ENCODE data around the gene ENGASE.

ENGASE gene

DNA sequence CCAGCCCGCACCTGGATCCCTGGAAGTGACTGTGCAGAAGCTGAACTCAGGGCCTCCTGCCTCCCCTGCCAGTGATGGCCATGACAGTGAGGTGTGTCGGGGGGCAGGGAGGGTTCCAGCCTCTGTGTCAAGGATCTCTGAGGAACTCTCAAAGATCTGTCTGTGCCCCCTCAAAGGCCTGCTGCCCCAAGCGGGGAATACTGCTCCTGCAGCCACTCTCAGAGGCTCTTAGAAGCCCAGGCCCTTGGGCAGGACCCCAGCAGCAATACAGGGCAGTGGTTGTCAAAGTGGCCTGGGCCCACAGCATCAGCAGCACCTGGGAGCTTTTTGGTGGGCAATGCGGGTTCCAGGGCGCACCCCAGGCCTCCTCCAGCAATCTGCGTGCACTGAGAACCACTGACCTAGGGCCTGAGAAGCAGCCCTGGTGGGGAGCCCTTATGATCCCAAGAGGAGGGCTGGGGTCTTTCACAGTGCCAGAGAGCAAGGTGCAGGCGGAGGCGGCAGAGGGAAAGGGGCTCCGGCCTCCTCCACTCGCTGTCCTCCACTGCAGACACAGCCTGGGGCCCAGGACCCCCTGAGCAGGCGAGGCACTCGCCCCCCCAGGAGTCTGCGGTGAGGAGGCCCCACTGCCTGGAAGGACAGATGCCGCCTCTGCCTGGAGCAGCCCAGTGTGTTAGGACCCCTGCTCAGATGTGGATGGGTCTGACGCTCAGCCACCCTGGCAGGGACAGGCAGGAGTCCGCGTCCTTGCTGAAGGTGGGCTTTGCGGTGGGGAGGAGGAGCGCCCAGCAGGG, 42.1 kb downstream of the ENGASE start:
- no peak for DNase-seq

DNA sequence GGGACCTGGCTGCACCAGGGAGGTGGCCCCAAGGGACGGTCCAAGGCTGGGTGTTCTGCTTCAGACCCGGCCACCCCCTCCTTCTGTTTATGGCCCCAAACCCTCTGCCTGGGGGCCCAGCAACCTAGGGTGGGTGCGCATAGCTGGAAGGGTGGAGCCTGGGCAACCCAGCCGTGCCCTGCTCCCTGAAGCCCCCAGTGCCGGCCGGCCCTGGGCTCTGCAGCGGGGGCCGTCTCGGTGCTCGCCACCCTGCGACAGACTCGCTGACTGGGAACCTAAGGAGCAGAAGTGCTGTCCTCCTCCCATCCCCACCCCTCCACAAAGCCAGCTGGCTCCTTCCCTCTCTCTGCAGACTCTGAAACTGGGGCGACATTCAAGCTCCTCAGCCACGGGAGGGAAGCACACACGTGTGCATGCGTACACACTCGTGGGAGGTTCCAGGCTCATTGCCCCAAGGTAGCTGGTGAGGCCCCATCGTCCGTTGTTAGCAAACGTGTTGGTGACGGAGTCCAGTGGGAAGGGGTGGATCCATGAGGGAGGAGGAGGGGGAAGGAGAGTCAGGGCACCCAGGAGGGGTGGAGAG, 43.4 kb downstream of the ENGASE start:
- no peak for DNase-seq

DNA sequence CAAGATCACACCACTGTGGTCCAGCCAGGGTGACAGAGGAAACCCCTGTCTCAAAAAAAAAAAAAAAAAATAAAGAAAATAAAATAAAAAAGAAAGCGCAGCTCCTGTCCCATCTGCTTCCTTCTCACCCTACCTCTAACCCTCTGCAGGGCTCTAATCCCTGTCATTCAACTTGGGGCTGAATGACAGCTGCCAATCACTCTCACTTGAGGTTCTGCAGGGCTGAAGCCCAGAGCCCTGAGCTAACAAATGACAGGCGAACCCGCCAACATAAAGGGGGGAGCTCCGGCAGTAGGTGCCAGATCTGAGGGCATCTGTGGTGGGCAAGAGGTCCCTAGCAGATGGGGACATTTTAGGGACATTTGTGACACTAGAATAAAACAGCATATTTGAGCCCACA, 44.3 kb downstream of the ENGASE start:
- no peak for DNase-seq

DNA sequence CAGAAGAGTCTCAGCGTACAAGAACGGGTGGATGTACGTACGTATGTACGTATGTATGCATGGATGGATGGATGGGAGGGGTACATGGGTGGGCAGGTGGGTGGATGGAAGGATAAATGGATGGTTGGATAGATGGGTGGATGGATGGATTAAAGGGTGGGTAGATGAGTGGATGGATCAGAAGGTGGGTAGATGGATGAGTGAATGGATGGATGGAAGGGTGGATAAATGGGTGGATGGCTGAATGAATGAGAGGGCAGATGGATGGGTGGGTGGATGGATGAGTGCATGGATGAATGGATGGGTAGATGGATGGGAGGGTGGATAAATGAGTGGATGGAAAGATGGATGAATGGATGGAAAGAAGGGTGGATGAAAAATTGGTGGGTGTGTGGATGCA, 45.6 kb downstream of the ENGASE start:
- no peak for DNase-seq

DNA sequence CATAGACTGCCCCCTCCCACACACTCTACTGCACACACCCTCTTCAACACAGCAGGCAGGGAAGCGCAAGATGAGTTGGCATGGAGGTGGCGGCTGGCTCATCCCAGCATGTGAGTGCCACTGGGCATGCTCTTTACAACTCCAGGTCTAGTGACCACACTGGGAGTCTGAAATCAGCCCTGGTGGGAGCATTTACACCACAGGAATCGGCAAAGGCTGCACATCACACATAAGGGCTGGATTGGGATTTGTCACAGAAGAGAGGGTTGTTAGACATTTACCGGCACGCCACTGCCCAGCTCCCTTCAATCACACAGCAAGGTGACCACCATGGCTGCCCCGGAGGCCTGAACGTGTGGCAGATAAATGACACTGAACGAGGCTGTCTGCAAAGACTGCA, 49.4 kb downstream of the ENGASE start:
- no peak for DNase-seq

DNA sequence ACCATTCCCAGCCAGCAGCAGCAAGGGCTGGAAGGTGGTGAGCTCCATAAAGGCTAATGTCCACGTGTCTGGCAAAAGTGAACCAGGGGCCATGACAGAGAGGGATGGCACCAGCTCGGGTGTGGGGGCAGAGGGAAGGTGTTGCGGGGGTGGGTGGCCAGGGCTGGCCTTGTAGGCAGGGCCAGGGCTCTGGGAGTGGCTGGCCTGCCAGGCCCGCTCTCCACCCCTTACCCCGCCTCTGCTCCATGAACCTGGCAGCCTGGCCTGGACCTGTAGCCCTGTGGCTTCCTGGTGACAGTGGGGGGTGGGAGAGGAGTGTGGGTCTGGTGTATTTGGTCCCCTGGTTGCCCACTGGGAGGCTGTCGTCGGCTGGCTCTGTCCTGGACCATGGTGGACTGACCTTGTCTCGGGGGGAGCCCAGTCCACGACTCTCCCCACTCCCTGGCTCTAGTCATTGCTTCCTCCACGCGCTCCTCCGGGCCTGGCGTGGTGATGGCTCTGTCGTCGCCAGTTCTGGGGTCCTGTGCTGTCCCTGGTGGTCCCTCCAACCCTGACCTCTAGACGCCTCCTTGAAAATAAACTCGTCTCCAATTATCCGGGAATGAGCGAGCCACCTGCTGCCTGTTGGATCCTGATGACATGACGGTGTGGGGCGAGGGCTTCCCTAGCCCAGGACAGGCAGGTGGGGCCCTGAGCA, 50.0 kb downstream of the ENGASE start:
- DNase-seq, result no peak

DNA sequence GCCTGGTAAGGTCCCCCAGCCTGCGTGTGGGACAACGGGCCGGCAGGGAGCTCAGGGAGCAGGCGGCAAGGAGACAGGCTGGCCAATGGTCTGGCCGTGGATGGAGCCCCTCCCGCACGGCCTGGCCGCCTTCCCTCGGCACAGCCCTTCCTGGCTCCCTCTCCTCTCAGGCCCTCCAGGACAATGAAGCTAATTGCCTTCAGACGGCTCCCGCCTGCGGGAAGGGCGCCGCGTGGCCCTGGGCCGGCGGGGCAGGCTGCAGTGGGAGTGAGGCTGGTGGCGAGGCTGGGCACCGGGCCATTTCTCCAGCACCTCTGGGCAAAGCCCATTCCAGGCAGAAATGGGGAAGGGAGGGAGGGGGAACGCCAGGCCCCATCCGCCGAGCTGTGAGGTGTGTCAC, 50.9 kb downstream of the ENGASE start:
- no peak for DNase-seq

DNA sequence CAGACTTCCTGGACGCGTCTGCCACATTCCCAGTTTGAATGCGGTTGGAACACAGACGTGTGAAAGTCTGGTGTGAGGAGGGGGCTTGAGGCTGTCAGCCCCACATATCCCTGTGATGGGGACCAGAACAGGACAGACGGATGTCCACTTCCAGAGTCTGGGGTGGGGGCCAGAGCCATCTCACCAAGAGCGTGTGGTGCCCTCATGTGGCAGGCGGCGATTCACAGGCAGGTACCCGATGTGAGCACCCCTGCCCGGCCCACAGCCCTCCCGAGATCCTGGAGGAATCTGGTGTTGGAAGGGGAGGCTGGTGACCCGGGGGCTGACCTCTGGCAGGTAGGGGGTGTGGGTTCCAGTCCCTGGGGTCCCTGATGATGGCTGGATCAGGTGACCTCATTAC, 51.5 kb downstream of the ENGASE start:
- DNase-seq, result no peak

DNA sequence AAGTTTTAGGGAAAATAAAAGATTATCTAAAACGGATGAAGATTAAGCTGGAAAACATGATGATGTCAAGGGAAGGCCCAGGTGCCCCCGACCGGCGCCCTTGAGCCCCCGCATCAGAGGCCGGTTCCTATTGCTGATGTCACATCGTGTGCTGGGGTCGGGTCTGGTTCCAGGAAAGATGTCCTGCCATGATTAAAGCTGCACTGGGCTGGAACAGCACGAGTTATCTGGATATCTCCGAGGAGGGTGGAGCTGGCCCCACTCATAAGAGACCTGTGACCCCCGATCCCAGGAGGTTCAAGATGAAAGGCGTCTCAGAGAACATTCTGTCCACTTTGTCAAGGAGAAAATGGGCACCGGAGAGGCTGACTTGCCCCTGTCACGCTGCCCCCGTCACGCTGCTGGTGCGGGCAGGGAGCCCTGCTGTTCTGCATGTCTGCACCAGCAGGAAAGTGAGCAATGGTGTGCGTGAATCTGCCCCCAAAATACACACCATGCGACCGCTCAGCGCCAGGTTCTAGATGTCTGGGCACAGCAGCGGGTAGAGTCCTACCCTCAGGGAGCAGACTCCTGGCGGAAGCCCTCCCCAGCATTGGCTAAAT, 53.0 kb downstream of the ENGASE start:
- DNase-seq, result no peak

DNA sequence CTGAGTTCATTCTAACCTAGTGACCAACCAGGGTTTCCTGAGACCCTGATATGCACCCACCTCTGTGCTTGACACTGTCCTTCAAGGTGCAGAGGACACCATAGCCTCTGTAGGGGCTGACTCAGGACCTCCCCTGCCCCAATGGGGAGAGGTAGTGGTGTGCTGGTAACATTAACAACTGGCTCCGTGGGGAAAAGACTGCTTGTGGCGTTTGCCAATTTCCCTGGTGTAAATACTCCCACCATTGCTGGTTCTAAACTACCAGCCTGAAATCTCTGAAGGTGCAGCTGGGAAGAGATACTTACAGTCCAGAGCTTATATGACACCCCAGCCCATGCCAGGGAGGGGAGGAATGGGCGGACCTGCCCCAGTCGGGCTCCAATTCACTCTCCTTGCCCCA, 54.9 kb downstream of the ENGASE start:
- no peak for DNase-seq

DNA sequence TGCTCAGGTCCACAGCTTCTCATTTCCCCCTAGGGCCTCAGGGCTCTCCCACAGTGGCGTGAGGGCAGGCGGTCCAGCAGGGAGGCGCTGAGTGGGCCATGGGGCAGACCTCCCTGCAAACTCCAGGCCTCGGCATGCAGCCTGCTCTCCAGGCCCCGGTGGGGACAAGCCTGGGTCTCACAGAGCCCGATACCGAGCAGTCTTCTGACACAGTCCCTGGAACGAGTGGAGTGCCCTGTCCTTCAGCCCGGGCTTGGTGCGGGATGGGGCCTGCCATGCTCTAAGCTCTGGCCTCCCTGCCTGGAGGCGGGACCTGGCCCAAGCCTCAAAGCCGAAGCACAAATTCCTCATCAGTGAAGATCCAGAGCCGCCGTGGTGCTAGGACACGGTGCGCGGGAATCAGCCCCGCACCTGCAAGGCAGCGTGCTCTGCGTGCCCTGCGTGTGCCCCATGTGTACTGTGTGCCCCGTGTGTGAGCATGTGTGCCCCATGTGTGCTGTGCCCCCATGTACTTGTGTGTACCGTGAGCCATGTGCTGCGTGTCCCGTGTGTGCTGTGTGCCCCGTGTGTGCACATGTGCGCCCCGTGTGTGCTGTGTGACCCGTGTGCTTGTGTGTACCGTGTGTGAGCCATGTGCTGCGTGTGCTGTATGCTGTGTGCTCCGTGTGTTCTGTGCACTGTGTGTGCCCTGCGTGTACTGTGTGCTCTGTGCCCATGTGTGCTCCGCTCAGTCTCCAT, 56.1 kb downstream of the ENGASE start:
- no peak for DNase-seq

DNA sequence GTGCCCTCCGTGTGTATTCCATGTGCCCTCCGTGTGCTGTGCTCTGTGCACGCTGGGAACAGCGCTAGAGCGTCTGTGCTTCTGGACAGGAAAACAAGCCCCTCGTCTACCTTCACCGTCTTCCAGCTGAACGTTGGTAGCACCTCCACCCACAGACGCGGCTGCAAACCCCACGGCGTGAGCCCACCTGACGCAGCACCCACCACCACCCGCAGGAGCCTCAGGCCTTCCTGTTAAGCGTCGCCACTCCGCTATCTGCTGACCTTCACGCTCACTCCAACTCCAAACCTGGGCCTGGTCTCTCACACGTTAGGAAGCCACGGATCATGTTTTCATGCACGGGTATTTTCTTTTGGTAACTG, 56.6 kb downstream of the ENGASE start:
- DNase-seq, result no peak

DNA sequence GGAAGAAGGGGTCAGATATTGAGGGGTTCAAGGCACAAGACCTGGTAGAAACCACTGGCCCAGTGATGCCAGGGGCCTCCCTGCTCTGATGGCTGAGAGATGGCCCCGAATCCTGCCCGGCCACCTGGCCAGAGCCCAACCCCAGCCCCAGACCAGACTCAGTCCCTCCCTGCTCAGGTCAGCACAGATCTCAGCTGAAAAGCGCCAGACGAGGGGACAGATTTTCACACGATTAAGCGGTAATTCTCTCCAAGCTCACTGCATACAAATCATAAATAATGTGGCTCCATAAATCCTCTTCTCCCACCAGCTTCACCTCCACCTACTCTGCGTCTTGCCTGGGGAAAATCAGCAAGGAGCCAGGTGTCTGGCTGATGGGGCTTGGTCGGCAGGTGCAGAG, 57.1 kb downstream of the ENGASE start:
- no peak for DNase-seq

DNA sequence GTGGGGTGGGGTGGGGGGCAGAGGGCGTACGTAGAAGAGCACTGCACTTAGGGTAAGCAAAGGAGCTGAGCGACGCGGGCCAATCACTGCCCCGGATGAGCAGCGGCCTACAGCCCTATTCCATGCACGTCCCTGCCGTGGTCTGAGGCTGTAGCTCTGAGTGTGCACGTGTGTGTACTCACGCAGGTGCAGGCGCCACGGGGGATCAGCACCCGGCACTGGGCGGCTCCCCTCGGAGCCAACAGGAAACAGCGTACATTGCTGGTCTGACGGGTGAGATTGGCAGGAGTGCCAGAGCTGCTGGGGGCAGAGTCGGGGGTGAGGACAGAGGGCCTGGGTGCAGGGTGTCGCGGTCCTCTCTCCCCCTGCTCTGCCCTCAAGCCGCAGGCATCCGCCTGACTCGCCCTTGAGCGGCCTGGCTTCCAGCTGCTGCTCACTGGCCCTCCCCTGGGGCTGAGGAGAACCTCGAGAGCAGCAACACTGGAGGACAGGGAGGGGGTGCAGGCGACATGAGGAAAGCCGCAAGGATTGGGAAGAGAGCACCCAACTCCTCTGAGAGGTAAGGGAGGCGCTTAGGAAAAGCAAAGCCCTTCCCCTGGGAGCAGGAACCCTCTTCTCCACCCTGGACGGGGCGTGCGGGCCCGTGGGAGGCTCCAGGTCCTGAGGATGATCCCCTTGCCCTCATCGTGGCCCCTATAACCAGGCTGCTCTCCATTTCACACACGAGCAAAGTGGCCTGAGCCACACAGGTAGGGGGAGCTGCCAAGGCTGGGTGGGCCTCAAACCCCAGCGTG, 57.8 kb downstream of the ENGASE start:
- DNase-seq, result no peak

DNA sequence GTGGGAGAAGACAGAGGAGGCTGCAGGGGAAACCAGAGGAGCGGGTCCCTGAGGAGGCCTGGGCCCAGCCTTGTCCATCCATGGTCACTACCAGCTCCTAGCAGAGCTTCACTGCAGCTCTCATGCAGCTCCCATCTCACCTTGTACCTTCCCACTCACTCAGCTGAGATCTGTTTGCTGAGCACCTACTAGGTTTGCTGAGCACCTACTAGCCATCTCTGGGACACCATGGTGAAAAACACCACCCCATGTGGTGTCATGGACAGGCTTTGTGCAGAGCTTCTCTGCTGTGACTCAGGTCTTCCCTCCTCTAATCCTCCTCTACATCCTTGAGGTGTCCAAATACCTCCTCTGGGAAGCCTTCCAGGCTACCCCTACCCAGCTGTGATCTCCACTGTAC, 58.6 kb downstream of the ENGASE start:
- DNase-seq, result no peak

DNA sequence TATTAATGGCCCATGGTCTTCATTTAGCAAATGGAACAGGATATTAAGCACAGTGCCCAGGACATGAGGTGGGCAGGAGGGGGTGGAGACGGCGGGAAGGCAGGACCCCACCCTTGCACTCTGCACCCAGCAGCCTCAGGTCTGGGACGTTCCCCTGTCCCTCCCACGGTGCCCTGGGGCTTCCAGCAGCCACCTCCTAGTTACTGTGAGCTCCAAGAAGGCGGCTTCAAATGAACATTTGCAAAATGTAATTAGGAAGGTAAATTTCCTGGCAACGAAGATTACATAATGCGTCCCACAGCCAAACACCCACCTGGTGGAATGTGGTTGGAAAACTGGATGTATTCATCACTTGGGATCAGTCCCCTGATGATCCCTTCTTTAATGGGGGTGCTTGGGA, 59.4 kb downstream of the ENGASE start:
- DNase-seq, result no peak

DNA sequence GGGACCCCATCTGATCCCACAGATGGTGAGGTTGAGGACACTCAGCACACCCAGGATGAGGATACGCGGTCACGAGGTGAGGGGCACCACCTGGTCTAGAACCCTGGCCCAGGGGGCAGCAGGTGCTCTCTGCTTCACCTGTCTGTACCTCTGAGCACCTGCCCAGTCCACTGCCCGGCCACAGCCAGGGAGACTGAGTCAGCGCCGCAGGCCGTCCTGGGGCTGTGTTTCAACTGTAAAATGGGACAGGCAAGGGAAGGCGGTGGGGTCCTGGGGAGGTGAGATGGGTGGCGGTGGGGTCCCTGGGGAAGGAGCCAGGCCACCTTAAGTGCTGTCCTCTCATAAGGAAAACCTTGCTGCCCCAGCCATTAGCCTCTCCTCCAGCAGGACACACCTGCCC, 60.4 kb downstream of the ENGASE start:
- DNase-seq, result no peak

DNA sequence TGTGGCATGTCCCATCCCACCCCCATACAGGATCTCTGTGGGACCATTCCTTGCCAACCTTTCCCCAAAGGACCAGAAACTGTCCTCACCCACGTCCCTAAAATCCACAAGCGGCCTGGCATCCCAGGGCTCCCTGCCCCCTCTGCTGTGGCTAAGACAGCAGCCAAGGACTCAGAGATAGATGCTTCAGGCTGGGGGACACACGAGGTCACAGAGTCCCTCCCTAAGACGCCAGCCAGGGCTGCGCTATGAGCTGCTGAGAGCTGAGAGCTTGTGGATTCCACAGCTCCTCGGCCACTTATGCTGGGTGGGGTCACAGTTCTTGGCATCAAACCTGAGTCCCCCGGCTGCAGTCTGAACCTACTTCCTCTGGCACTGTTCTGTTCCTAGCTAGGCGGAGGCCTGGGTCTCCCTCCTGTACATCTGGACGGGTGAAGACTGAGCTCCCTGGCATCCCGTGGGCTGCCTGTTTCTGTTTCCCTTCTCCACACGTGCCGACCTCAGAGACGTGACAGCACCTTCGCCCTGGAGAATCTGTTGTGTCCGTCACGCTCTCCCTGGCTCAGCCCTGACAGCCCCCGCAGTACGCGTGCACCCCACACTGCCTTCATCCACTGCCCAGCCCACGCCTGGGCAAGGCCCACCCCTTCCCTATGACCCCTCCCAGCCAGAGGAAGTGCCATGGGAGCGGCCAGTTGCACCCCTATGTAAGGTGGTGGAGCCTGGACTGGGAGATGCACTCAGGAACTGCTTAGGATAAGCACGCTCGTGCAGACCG, 61.2 kb downstream of the ENGASE start:
- no peak for DNase-seq
